Kidney epithelial cell (primary cell): ENCODE results near the gene DEFB114. TPM values are rescaled to one million over a fixed set of nuclear protein-coding genes. Genes with fewer than 3 reads are reported as not detected.

Source experiments
- DNase-seq: peaks from one replicate; pipeline ENCODE4 v3.0.0-alpha.2; 2010; ENCODE audit warnings: low read depth
- H3K27me3 ChIP-seq: 2 replicates; pipeline ENCODE4 v1.6.0; 2011; ENCODE audit warnings: low read length; ENCODE audit not compliant: control insufficient read depth, insufficient read depth
- H3K36me3 ChIP-seq: 2 replicates; pipeline ENCODE4 v1.5.1; 2011; ENCODE audit warnings: low read length; ENCODE audit not compliant: control insufficient read depth, insufficient read depth
- H3K4me3 ChIP-seq: 2 replicates; pipeline ENCODE4 v1.5.1; 2011; ENCODE audit warnings: low read depth, mild to moderate bottlenecking, control low read depth, low read length
- total RNA-seq: library from RNA; depleted of rRNA; stranded (reverse); fragments of >200 nt; gene quantifications from 2 replicates; pipeline ENCODE4 v1.2.3, GENCODE V29; 2015
- TF ChIP-seq, protein P1 (sequence below): IDR thresholded peaks from 2 replicates; pipeline ENCODE4 v1.5.1; 2011; ENCODE audit warnings: mild to moderate bottlenecking, moderate library complexity, low read length, control low read depth, inconsistent platforms; ENCODE audit not compliant: insufficient read depth, poor library complexity, severe bottlenecking

Gene DEFB114
- total RNA-seq, 1 donor from 2014 or later: not detected

DNA sequence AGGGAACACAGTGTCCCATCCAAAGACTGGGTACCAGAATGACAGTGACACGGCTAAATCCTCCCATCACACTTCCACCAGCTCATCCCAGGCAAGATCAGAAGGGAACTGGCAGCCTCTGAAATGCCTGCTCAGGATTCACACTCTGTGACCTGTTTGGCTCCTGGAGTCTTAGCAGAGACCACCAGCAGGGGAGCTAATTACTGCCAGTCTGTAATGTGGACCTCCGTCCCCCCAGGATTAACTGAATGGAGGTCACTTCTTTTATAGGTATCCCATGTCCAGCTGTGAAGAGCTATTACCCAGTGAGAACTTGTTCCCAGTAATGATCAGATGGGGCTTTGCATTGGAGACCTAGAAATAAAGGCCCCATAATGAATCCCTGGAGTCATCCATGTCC, 45.2 kb downstream of the DEFB114 start:
- Histone ChIP-seq H3K36me3 (no peaks in the 10 kb centered on the region), H3K27me3 (no peaks in the 10 kb centered on the region), H3K4me3 (no peak overlapping the region)
- TF ChIP-seq, protein P1, sequence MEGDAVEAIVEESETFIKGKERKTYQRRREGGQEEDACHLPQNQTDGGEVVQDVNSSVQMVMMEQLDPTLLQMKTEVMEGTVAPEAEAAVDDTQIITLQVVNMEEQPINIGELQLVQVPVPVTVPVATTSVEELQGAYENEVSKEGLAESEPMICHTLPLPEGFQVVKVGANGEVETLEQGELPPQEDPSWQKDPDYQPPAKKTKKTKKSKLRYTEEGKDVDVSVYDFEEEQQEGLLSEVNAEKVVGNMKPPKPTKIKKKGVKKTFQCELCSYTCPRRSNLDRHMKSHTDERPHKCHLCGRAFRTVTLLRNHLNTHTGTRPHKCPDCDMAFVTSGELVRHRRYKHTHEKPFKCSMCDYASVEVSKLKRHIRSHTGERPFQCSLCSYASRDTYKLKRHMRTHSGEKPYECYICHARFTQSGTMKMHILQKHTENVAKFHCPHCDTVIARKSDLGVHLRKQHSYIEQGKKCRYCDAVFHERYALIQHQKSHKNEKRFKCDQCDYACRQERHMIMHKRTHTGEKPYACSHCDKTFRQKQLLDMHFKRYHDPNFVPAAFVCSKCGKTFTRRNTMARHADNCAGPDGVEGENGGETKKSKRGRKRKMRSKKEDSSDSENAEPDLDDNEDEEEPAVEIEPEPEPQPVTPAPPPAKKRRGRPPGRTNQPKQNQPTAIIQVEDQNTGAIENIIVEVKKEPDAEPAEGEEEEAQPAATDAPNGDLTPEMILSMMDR: no peak
- no peak for DNase-seq

DNA sequence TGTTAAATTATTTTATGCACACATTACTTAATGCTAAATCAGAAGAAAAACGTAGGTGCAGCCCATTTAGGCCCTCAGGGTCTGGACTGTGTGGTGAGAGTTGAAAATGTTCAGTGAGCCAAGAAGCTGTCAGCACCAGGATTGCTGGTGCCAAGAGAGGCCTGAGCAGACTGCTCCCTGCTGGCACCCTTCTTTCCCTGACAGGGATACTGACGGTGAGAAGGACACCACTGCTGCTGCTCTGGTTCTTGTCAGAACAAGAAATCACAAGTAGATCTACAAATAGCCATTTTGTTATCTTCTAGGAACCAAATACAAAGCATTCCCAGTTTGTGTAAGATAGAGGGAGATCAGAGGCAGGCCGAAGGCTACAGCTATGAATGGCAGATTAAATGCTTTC, 48.9 kb downstream of the DEFB114 start:
- H3K36me3 ChIP-seq: no peaks in the 10 kb centered on the region
- TF ChIP-seq, protein P1: no peak
- no peaks in the 10 kb centered on the region for H3K27me3 ChIP-seq
- H3K4me3 ChIP-seq: no peak overlapping the region
- DNase-seq: no peak

DNA sequence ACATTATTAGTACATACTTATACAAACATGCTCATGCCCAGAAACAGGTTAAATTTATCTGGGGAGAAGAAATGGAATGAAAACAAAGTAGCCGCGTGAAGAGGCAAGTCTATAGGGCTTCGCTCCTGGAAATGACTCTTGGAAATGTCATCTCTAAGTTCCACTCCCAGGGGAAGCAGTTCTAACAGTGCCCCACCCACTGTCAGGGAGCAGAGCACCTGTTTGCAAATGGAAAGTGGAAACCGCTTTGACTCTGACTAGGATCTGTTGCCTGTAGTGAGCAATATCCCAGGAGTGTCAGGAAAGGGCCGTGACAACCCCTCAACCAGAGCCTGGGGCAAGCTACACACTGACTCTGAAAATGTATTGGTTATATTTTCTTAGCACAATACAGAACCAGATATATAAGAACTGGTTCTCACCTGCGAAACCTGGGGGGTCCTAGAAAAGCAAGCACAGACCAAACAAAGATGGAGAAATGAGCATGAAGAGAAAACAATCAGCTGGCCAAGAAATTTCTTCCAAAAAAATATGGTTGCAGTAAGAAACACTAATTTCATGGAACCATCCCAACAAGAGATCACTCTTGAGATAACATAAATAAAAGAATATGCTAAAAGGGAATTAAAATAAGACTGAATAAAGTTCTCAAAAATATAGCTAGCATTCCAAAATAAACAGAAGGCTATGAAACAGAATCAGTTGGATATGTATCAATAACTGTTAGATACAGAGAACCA, 50.2 kb downstream of the DEFB114 start:
- no peaks in the 10 kb centered on the region for H3K36me3 ChIP-seq
- no peaks in the 10 kb centered on the region for H3K27me3 ChIP-seq
- TF ChIP-seq, protein P1: no peak
- no peak overlapping the region for H3K4me3 ChIP-seq
- DNase-seq: no peak

GRCh38 chr6:49912196-49912595, 51.8 kb downstream of the DEFB114 start:
- H3K36me3 ChIP-seq: no peaks in the 10 kb centered on the region
- H3K4me3 ChIP-seq: no peak overlapping the region
- DNase-seq: no peak
- H3K27me3 ChIP-seq: no peaks in the 10 kb centered on the region
- TF ChIP-seq, protein P1: no peak

DNA sequence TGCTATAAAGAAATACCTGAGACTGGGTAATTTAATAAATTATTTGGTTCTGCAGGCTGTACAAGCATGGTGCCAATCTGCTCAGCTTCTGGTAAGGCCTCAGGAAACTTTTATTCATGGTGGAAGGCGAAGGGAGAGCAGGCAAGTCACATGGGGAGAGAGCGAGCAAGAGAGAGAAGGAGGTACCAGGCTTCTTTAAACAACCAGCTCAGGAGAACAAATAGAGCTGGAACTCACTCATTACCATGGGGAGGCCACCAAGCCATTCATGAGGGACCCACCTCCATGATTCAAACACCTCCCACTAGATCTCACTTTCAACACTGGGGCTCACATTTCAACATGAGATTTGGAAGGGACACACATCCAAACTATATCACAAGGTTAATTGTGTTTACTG, 52.7 kb downstream of the DEFB114 start:
- TF ChIP-seq, protein P1: no peak
- Histone ChIP-seq H3K27me3 (no peaks in the 10 kb centered on the region), H3K36me3 (no peaks in the 10 kb centered on the region), H3K4me3 (no peak overlapping the region)
- DNase-seq: no peak

Other genes with a start within 250 kb of the DEFB114 start
- not detected in 2 replicates for gene CRISP3, start 219.8 kb downstream of the DEFB114 start, total RNA-seq
- gene PGK2, start 176.9 kb downstream of the DEFB114 start, total RNA-seq: not detected in 2 replicates
- not detected in 2 replicates for gene CRISP1, start 97.6 kb downstream of the DEFB114 start, total RNA-seq
- gene DEFB113, start 5.5 kb upstream of the DEFB114 start, total RNA-seq: not detected in 2 replicates
- not detected in 2 replicates for gene DEFB110, start 57.8 kb upstream of the DEFB114 start, total RNA-seq
- gene DEFB112, start 85.8 kb upstream of the DEFB114 start, total RNA-seq: not detected in 2 replicates